ENCODE results near the gene COQ3. TPM values are rescaled to one million over a fixed set of nuclear protein-coding genes. Genes with fewer than 3 reads are reported as not detected.
"Not testable (repeated sequence)": the region's sequence is repeated elsewhere in the genome, so short reads cannot be mapped to it uniquely, and the experiment has no call there.

COQ3 gene
- total and polyA plus RNA-seq, 2 experiments from 2014 or later: 5.9 to 8.2 TPM

GRCh38 chr6:99341862-99342455, 52.0 kb downstream of the COQ3 start:
- Histone ChIP-seq H4K20me1 (ENCODE audit: insufficient read depth, poor library complexity, severe bottlenecking) (no peaks in the 10 kb centered on the region), H3K4me3 (no peak overlapping the region), H3K4me2 (no peak overlapping the region), H3K4me1 (ENCODE audit: insufficient read depth) (no peaks in the 10 kb centered on the region), H3K9me3 (ENCODE audit: low read depth) (no peaks in the 10 kb centered on the region), H2AFZ (no peak overlapping the region), H3K27me3 (no peaks in the 10 kb centered on the region), H3K27ac (no peak overlapping the region), H3K79me2 (no peaks in the 10 kb centered on the region), H3K36me3 (replicated peaks; ENCODE audit: insufficient read depth, low read depth) (no peaks in the 10 kb centered on the region), H3K9me2 (replicated peaks; ENCODE audit: insufficient read depth) (no peaks in the 10 kb centered on the region)
- WGBS (ENCODE audit: low lambda C conversion rate, missing lambda C conversion rate): 92% methylated on average over 5 of the region's 5 CpGs
- no peak for TF ChIP-seq EZH2 (IDR thresholded peaks at IDR 0.05; ENCODE audit: borderline replicate concordance)
- TF ChIP-seq, protein P1, sequence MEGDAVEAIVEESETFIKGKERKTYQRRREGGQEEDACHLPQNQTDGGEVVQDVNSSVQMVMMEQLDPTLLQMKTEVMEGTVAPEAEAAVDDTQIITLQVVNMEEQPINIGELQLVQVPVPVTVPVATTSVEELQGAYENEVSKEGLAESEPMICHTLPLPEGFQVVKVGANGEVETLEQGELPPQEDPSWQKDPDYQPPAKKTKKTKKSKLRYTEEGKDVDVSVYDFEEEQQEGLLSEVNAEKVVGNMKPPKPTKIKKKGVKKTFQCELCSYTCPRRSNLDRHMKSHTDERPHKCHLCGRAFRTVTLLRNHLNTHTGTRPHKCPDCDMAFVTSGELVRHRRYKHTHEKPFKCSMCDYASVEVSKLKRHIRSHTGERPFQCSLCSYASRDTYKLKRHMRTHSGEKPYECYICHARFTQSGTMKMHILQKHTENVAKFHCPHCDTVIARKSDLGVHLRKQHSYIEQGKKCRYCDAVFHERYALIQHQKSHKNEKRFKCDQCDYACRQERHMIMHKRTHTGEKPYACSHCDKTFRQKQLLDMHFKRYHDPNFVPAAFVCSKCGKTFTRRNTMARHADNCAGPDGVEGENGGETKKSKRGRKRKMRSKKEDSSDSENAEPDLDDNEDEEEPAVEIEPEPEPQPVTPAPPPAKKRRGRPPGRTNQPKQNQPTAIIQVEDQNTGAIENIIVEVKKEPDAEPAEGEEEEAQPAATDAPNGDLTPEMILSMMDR (IDR thresholded peaks at IDR 0.05; ENCODE audit: poor library complexity): no peak
- no peak for TF ChIP-seq EZH2phosphoT487 (IDR thresholded peaks at IDR 0.05; ENCODE audit: low read depth, severe bottlenecking, unreplicated experiment)
- no peak for DNase-seq (ENCODE audit: low spot score)

- H4K20me1 ChIP-seq (ENCODE audit: insufficient read depth, poor library complexity, severe bottlenecking): no peaks in the 10 kb centered on the region
- no peaks in the 10 kb centered on the region for H3K36me3 ChIP-seq (replicated peaks; ENCODE audit: insufficient read depth, low read depth)
- H3K9me2 ChIP-seq (replicated peaks; ENCODE audit: insufficient read depth): no peaks in the 10 kb centered on the region
- H3K4me3 ChIP-seq: no peak overlapping the region
- DNase-seq (ENCODE audit: low spot score): no peak
- no peak overlapping the region for H3K4me2 ChIP-seq
- TF ChIP-seq, protein P1 (IDR thresholded peaks at IDR 0.05; ENCODE audit: poor library complexity): no peak
- no peak for TF ChIP-seq EZH2phosphoT487 (IDR thresholded peaks at IDR 0.05; ENCODE audit: low read depth, severe bottlenecking, unreplicated experiment)
- no peak for TF ChIP-seq EZH2 (IDR thresholded peaks at IDR 0.05; ENCODE audit: borderline replicate concordance)
- 44% methylated on average over 2 of the region's 2 CpGs for WGBS (ENCODE audit: low lambda C conversion rate, missing lambda C conversion rate)
- no peaks in the 10 kb centered on the region for H3K9me3 ChIP-seq (ENCODE audit: low read depth)
- H3K27me3 ChIP-seq: no peaks in the 10 kb centered on the region
- no peaks in the 10 kb centered on the region for H3K79me2 ChIP-seq
- H3K4me1 ChIP-seq (ENCODE audit: insufficient read depth): no peaks in the 10 kb centered on the region
- H3K27ac ChIP-seq: no peak overlapping the region
- no peak overlapping the region for H2AFZ ChIP-seq
Observed at GRCh38 chr6:99338188-99338587, 55.8 kb downstream of the COQ3 start.

DNA sequence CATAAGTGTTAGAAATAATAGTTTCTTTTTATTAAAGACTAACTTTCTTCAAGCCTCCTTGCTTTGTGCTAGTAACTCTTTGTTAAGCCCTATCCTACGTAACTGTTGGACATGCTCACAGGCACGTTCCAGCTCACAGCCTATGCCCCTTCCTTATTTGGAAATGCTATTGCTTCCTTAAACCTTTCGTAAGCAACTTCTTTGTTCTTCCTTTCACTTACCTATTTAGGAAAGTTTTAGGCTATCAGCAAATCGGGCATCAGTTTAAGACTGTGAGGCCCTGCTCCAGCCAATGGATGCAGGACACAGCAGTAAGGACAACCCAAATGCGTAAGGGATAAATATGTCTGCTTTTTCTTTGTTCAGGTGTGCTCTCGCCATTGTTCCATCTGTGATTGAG, 58.7 kb downstream of the COQ3 start:
- not testable (repeated sequence) for H3K4me1 ChIP-seq (ENCODE audit: insufficient read depth); H3K27ac ChIP-seq; H2AFZ ChIP-seq; H3K4me2 ChIP-seq; H4K20me1 ChIP-seq (ENCODE audit: insufficient read depth, poor library complexity, severe bottlenecking); DNase-seq (ENCODE audit: low spot score); H3K27me3 ChIP-seq; H3K9me2 ChIP-seq (replicated peaks; ENCODE audit: insufficient read depth); H3K4me3 ChIP-seq; H3K79me2 ChIP-seq; H3K36me3 ChIP-seq (replicated peaks; ENCODE audit: insufficient read depth, low read depth); H3K9me3 ChIP-seq (ENCODE audit: low read depth)
- WGBS (ENCODE audit: low lambda C conversion rate, missing lambda C conversion rate): 84% methylated on average over 6 of the region's 6 CpGs

DNA sequence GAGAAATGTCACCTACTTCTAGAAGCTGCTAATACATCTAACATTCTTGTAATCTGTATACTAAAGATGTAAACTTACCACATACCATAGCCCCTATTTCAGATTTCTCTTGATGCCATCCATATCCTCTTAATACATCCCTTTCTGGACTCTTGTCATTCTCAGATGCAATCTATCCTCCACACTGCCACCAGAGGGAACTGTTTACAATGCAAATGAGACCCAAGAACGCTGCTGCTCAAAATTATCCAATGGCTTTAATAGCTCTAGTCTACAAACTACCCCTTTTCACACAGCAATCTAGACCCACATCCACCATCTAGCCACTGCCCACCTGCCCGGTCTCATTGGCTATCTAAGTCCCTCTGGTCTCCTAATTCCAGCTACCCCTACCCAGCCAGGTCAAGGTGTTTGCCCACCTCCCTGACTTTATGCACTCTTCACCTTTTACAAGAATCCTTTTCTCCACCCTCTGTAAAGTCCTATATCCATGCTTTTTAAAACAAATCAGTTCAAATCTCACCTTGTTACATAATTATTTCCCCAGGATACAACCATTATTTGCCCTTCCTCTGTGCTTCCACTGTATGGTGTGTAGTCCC, 59.4 kb downstream of the COQ3 start:
- TF ChIP-seq, protein P1 (IDR thresholded peaks at IDR 0.05; ENCODE audit: poor library complexity): peak; percentile 57
- TF ChIP-seq EZH2phosphoT487 (IDR thresholded peaks at IDR 0.05; ENCODE audit: low read depth, severe bottlenecking, unreplicated experiment) (no peak), EZH2 (IDR thresholded peaks at IDR 0.05; ENCODE audit: borderline replicate concordance) (no peak)
- DNase-seq (ENCODE audit: low spot score): peak; percentile 59
- H3K9me3 ChIP-seq (ENCODE audit: low read depth): no peaks in the 10 kb centered on the region
- WGBS (ENCODE audit: low lambda C conversion rate, missing lambda C conversion rate): 34% methylated on average over 2 of the region's 2 CpGs
- no peak overlapping the region for H3K4me3 ChIP-seq
- H3K36me3 ChIP-seq (replicated peaks; ENCODE audit: insufficient read depth, low read depth): no peaks in the 10 kb centered on the region
- H3K4me2 ChIP-seq: no peak overlapping the region
- H2AFZ ChIP-seq: no peak overlapping the region
- no peaks in the 10 kb centered on the region for H3K4me1 ChIP-seq (ENCODE audit: insufficient read depth)
- H3K9me2 ChIP-seq (replicated peaks; ENCODE audit: insufficient read depth): no peaks in the 10 kb centered on the region
- no peaks in the 10 kb centered on the region for H3K27me3 ChIP-seq
- H4K20me1 ChIP-seq (ENCODE audit: insufficient read depth, poor library complexity, severe bottlenecking): no peaks in the 10 kb centered on the region
- no peaks in the 10 kb centered on the region for H3K79me2 ChIP-seq
- H3K27ac ChIP-seq: no peak overlapping the region

All from hepatocyte (in vitro differentiated cells).